HG03060 (cell line): Measurements from ENCODE around the gene SGCE.
A peak's percentile ranks its signal among the peaks of the same experiment; 100 is the strongest.

Experiments used
- ATAC-seq: cut with Tn5 transposase; IDR thresholded peaks from one replicate; pipeline ENCODE4 v1.9.1; 2021; ENCODE audit warnings: low read depth, moderate number of reproducible peaks; ENCODE audit not compliant: unreplicated experiment

The SGCE gene

GRCh38 chr7:94660006-94660405 is 4.1 kb upstream of the SGCE start:
- ATAC-seq = no peak

- no peak for ATAC-seq
These were observed 2.9 kb upstream of the SGCE start for GRCh38 chr7:94658826-94659225.

GRCh38 chr7:94657771-94658693 is 2.1 kb upstream of the SGCE start:
- ATAC-seq = peak; percentile 72

GRCh38 chr7:94656925-94657731 is 1.2 kb upstream of the SGCE start:
- ATAC-seq = no peak

GRCh38 chr7:94656658-94656924 is 658 bp upstream of the SGCE start:
- no peak for ATAC-seq

GRCh38 chr7:94655126-94655847 is 646 bp downstream of the SGCE start:
- ATAC-seq = no peak

- ATAC-seq = no peak
These were observed 1.2 kb downstream of the SGCE start for GRCh38 chr7:94654783-94655125.

- ATAC-seq = no peak
These were observed 5.5 kb downstream of the SGCE start for GRCh38 chr7:94650147-94651051.

GRCh38 chr7:94649450-94649849 is 6.5 kb downstream of the SGCE start:
- ATAC-seq = peak; percentile 93

GRCh38 chr7:94648731-94649130 is 7.2 kb downstream of the SGCE start:
- ATAC-seq = no peak

- no peak for ATAC-seq
These were observed 8.6 kb downstream of the SGCE start for GRCh38 chr7:94647295-94647694.

- ATAC-seq = no peak
These were observed 12.0 kb downstream of the SGCE start for GRCh38 chr7:94643771-94644545.

GRCh38 chr7:94642838-94643653 is 12.9 kb downstream of the SGCE start:
- no peak for ATAC-seq

GRCh38 chr7:94639384-94639783 is 16.5 kb downstream of the SGCE start:
- no peak for ATAC-seq

GRCh38 chr7:94635687-94636086 is 20.2 kb downstream of the SGCE start:
- ATAC-seq = no peak

- no peak for ATAC-seq
These were observed 21.4 kb downstream of the SGCE start for GRCh38 chr7:94634502-94634901.

GRCh38 chr7:94633687-94634086 is 22.2 kb downstream of the SGCE start:
- no peak for ATAC-seq

- ATAC-seq = no peak
These were observed 23.0 kb downstream of the SGCE start for GRCh38 chr7:94633014-94633341.
